ENCODE results near the gene BACE1. TPM values are rescaled to one million over a fixed set of nuclear protein-coding genes. Genes with fewer than 3 reads are reported as not detected.

The BACE1 gene
- total RNA-seq, 2 donors from 2014 or later = 0.16 to 0.17 TPM

DNA sequence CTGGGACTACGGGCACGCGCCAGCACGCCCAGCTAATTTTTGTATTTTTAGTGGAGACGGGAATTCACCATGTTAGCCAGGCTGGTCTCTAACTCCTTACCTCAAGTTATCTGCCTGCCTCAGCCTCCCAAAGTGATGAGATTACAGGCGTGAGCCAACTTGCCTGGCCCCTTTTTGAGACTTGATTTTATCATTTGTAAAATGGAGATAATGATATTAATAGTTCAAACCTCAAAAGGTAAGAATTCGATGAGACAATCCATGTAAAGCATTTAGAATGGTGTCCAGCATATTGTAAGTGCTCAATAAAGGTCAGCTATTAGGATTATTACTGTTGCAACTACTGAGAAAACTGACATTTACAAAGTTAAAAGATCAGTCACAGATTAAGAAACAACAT, 2.7 kb upstream of the BACE1 start:
- H3K36me3 Mint-ChIP-seq (ENCODE audit: low read depth) = no peaks in the 10 kb centered on the region
- H3K4me1 Mint-ChIP-seq = peaks cover 5% of the 10 kb centered on the region
- peaks cover 6% of the 10 kb centered on the region for H3K27me3 Mint-ChIP-seq
- no peak for ATAC-seq (replicated peaks)
- no peak overlapping the region for H3K4me3 Mint-ChIP-seq
- no peak overlapping the region for H3K27ac Mint-ChIP-seq
- H3K9me3 Mint-ChIP-seq = no peaks in the 10 kb centered on the region

DNA sequence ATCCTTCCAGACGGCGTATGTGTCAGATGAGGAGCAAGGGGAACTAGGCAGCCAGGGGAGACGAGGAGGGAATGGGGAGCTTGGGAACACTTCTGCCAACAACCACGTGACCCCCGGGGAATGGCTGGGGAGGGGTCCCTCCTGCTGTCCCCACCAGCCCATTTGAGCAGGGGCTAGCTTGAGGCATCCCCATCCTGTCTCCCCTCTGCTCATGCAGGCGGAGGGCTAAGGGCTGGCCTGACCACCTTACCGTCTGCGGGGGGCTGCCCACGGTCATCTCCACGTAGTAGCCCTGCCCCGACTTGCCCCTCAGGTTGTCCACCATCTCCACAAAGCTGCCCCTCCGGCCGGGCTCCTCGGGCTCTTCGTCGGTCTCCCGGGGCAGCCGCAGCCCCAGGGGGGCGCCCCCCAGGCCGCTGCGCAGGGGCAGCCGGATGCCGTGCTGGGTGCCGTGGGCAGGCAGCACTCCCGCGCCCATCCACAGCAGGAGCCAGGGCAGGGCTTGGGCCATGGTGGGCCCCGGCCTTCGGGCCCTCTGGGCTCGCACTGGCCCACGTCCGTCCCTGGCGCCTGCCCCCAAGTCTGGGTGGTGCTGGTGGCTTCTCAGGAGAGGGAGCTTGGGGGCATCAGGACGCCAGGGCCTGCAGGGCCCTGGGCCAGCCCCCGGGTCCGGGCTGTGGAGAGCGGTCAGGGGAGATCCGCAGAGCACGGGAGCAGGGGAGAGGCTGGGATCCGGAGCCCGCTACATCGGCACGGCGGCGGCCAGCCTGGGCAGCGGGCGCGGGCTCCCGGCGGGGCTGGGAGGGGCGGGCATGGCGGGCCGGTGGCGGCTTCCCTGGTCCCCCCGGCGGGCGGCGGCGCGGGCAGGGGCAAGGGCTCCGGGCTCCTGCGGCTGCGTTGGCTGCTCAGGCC, 515 bp downstream of the BACE1 start:
- H3K9me3 Mint-ChIP-seq = no peaks in the 10 kb centered on the region
- H3K27me3 Mint-ChIP-seq = peaks cover 6% of the 10 kb centered on the region

DNA sequence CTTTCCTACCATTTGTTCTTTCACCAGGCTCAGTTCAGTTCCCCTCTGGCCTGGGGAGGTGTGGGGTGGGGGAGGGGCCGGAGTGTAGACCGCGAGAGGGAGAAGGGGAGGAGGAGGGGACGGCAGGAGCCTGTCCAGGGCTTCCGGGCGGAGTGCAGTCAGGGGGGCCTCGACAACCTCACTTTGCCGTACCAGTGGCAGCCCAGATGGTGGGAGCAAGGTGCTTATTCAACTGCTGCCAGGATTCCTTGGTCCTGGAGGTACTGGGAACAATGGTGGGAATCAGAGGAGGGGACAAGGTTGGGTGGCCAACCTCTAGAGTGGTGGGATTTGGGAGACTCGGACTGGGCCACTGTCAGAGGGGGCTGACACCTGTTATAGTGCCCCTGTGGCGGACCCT, 1.2 kb downstream of the BACE1 start:
- no peaks in the 10 kb centered on the region for H3K9me3 Mint-ChIP-seq
- peaks cover 5% of the 10 kb centered on the region for H3K4me1 Mint-ChIP-seq
- peaks cover 6% of the 10 kb centered on the region for H3K27me3 Mint-ChIP-seq
- no peak for ATAC-seq (replicated peaks)
- peak overlapping the region; percentile 64 for H3K4me3 Mint-ChIP-seq
- H3K27ac Mint-ChIP-seq = no peak overlapping the region
- no peaks in the 10 kb centered on the region for H3K36me3 Mint-ChIP-seq (ENCODE audit: low read depth)

More for the DNA sequence above, 515 bp downstream of the BACE1 start:
- Mint-ChIP-seq H3K27ac (no peak overlapping the region), H3K36me3 (ENCODE audit: low read depth) (no peaks in the 10 kb centered on the region), H3K4me1 (peaks cover 5% of the 10 kb centered on the region), H3K4me3 (peak overlapping the region; percentile 64)
- ATAC-seq (replicated peaks) = peak; percentile 77

DNA sequence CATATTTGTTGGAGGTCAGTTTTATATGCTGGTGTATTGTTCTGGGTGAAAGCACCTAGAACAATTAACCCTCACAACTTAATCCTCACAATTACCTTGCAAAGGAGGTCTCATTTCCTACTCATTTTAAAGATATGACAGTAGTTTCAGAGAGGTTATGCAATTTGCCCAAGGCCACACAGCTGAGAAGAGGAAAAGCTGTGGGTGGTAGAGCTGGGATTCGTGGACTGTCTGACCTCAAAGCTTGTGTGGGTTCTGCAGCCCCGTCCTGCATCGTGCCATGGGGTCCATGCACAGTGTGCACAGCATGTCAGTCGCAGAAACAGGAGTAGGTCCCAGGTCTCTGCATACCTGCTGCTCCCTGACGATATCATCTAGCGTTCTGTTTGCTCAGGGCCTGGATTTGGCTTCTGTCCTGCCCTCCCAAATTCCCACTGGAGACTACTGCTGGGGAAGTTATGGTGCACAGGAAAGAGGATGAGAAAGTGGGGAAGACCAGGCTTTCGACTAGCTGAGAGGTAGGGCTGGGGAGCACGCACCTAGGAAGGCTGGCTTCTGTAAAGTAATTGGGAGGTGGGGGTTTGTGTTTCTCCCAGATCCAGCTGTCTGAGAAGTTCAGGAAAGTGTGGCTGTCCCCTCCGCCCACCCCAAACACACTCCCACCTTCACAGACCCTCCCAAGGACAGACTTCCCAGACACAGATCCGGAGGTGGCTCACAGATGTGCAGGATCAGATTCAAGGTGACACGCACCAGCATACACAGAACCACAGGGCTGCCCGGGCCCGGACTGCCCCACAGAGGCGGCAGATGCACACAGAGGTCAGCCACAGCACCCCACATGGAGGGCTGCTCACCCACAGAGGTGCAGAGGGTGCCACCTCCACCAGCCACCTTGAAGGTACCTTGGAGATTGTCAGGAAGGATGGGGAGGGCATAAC, 2.0 kb downstream of the BACE1 start:
- Mint-ChIP-seq H3K27ac (no peak overlapping the region), H3K4me1 (peaks cover 5% of the 10 kb centered on the region), H3K4me3 (peak overlapping the region; percentile 64), H3K9me3 (no peaks in the 10 kb centered on the region), H3K36me3 (ENCODE audit: low read depth) (no peaks in the 10 kb centered on the region), H3K27me3 (peaks cover 6% of the 10 kb centered on the region)
- ATAC-seq (replicated peaks) = no peak

DNA sequence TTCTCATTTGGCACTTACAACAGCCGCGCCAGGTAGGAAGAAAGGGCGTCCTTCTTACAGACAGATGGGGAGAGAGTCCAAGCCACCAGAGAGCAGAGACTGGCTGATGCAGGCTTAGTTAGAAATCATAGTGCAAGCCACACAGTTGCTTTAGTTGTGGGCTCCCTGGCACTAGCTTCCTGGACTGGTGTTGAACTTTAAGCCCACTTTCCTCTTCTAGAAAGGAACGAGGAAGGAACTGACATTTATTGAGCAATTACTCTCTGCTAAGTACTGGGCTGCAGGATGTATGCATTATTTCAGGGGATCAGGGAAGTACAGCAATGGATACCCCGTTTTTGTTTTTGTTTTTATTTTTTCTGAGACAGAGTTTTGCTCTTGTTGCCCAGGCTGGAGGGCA, 3.0 kb downstream of the BACE1 start:
- no peaks in the 10 kb centered on the region for H3K36me3 Mint-ChIP-seq (ENCODE audit: low read depth)
- no peak overlapping the region for H3K27ac Mint-ChIP-seq
- ATAC-seq (replicated peaks) = no peak
- H3K4me3 Mint-ChIP-seq = no peak overlapping the region
- H3K27me3 Mint-ChIP-seq = peaks cover 6% of the 10 kb centered on the region
- H3K4me1 Mint-ChIP-seq = peaks cover 5% of the 10 kb centered on the region
- H3K9me3 Mint-ChIP-seq = no peaks in the 10 kb centered on the region

DNA sequence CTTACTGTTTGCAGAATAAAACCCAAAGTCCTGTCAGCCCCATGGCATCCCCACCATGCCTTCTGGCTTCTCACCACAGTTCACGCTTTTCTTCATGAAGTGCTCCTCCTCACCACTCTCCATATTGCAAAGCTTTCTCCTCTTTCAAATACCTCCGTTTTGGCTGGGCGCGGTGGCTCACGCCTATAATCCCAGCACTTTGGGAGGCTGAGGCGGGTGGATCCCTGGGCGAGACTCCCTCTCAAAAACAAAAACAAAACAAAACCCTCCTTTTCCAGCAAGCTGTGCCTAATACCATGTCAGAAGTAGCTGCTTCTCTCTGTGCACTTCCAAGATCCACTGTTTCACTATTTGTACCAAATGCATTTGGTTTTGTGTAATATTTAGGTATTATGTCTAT, 6.7 kb downstream of the BACE1 start:
- no peaks in the 10 kb centered on the region for H3K9me3 Mint-ChIP-seq
- H3K27me3 Mint-ChIP-seq = no peaks in the 10 kb centered on the region
- H3K4me1 Mint-ChIP-seq = no peaks in the 10 kb centered on the region
- no peak for ATAC-seq (replicated peaks)
- no peaks in the 10 kb centered on the region for H3K36me3 Mint-ChIP-seq (ENCODE audit: low read depth)
- no peak overlapping the region for H3K4me3 Mint-ChIP-seq
- H3K27ac Mint-ChIP-seq = no peak overlapping the region

DNA sequence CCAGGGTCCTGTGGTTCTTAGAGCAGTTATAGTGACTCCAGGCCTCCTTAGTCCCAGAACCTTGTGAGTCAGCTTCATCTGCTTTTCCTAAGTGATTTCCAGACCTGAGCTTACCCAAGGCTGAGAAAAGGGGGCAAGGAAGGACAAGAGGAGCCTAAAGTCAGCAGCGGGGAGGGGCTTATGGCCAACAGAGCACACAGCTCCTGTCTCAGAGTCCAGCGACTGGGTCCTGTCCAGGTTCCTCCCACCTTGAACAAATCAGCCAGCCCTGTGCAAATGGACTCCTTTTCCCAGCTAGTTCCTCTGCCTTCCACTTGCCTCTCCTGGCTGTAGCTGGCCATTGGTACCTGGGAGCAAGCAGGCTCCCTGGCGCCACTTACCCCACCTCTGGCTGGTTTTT, 10.9 kb downstream of the BACE1 start:
- no peak overlapping the region for H3K27ac Mint-ChIP-seq
- H3K4me1 Mint-ChIP-seq = peaks cover 5% of the 10 kb centered on the region
- H3K27me3 Mint-ChIP-seq = no peaks in the 10 kb centered on the region
- no peak overlapping the region for H3K4me3 Mint-ChIP-seq
- no peaks in the 10 kb centered on the region for H3K9me3 Mint-ChIP-seq
- H3K36me3 Mint-ChIP-seq (ENCODE audit: low read depth) = no peaks in the 10 kb centered on the region
- no peak for ATAC-seq (replicated peaks)

DNA sequence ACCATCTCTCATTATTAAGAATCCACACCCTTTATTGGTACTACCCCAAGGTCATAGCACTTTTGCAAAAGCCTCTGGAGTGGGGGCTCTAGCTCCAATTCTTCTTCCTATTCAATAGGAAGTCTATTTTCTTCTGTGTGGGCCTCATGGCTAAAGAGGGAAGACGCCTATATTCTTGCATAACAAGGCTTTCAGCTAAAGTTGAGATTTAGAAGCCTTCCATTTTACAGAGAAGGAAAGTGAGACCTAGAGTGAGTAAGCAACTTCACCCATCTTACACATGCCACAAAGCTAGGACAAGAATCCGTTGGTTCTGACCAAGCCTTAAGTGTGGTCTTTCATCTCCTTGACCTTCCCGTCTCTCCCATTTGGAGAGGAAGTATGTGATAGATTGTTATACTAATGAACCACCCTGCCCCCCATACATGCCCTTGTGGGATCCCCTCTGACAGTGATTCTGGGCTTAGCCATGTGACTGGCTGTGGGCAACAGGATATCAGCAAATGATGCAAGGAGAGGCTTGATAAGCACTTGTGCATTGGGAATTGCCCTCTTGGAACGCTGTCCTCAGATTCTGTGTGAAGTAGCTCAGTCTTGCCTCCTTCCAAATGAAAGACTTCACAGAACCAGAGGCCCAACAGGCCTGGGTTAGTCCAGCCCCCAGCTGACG, 12.3 kb downstream of the BACE1 start:
- Mint-ChIP-seq H3K27me3 (no peaks in the 10 kb centered on the region), H3K4me1 (peaks cover 5% of the 10 kb centered on the region), H3K36me3 (ENCODE audit: low read depth) (no peaks in the 10 kb centered on the region), H3K4me3 (no peak overlapping the region), H3K9me3 (no peaks in the 10 kb centered on the region), H3K27ac (no peak overlapping the region)
- no peak for ATAC-seq (replicated peaks)

DNA sequence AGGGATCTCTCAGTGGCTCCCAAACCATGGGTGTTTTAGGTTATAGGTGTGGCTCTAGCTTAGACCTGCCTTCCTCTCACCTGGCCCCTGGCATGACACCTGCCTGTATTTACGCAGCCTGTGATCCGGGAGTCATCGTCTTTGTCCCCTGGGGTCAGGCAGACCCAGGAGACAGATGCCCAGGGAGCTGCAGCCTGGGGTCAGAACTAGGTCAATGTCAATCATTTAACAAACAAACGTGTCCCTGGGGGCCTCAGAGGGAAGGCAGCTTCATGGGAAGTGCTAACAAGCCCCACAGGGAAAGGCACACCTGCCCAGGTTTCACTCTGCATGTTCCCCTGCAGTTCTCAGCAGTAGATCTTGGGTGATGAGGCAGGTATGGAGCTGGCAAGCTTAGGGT, 13.0 kb downstream of the BACE1 start:
- no peak overlapping the region for H3K4me3 Mint-ChIP-seq
- H3K27ac Mint-ChIP-seq = no peak overlapping the region
- no peak for ATAC-seq (replicated peaks)
- H3K36me3 Mint-ChIP-seq (ENCODE audit: low read depth) = no peaks in the 10 kb centered on the region
- H3K27me3 Mint-ChIP-seq = no peaks in the 10 kb centered on the region
- peaks cover 5% of the 10 kb centered on the region for H3K4me1 Mint-ChIP-seq
- H3K9me3 Mint-ChIP-seq = no peaks in the 10 kb centered on the region

DNA sequence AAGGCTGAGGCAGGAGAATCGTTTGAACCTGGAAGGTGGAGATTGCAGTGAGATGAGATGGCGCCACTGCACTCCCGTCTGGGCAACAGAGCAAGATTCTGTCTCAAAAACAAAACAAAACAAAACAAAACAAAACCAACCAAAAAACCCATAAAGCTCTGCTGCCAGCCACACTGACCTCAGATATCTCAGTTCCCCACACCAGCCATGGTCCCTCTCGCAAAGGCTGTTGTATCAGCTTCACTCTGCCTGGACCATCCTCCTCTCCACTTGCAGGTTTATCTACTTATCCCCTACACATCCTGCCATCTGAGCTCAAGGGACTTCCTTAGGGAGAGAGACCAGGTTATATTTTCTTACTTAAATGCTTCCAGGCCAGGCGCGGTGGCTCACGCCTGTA, 13.8 kb downstream of the BACE1 start:
- Mint-ChIP-seq H3K36me3 (ENCODE audit: low read depth) (no peaks in the 10 kb centered on the region), H3K4me3 (no peak overlapping the region), H3K27me3 (no peaks in the 10 kb centered on the region), H3K9me3 (no peaks in the 10 kb centered on the region), H3K4me1 (peaks cover 5% of the 10 kb centered on the region), H3K27ac (no peak overlapping the region)
- ATAC-seq (replicated peaks) = no peak

DNA sequence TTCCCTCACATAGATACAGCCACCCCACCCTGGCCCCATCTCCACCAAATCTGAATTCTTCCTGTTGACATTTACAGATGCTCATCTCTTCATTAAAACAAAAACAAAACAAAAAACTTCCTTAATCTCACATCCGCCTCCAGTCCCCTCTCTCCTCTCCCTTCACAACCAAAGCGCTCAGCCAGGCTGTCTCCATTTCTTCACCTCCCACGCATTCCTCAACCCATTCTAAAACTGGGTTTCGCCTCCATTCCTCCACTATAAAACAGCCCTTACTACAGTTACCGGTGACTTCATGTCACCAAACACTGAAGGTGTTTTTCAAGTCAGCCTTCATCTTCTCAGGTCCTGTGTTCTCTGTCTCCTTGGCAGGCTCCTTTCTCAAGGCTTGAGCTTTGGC, 15.3 kb downstream of the BACE1 start:
- no peaks in the 10 kb centered on the region for H3K36me3 Mint-ChIP-seq (ENCODE audit: low read depth)
- no peaks in the 10 kb centered on the region for H3K9me3 Mint-ChIP-seq
- no peak overlapping the region for H3K4me3 Mint-ChIP-seq
- peaks cover 5% of the 10 kb centered on the region for H3K4me1 Mint-ChIP-seq
- no peak for ATAC-seq (replicated peaks)
- peak overlapping the region; percentile 9 for H3K27ac Mint-ChIP-seq
- H3K27me3 Mint-ChIP-seq = no peaks in the 10 kb centered on the region

DNA sequence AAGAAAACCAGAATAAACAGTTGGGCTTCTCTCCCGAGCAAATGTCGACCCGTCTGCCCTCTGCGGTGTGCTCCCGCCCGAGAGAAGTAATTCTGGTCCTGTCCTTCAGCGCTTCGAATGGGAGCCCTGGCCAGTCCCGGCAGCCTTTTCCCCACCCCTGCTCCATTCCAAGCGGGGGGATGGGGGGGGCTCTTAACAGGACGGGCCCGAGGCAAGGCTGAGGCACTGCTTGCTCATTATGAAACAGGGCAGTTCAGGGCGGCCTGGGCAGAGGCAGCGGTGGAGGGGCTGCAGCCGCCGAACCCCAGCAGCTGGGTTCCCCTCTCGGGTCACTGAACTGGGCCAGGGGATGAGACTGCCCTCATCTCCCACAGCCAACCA, 15.8 kb downstream of the BACE1 start:
- H3K27me3 Mint-ChIP-seq = no peaks in the 10 kb centered on the region
- no peaks in the 10 kb centered on the region for H3K36me3 Mint-ChIP-seq (ENCODE audit: low read depth)
- no peaks in the 10 kb centered on the region for H3K9me3 Mint-ChIP-seq
- H3K4me1 Mint-ChIP-seq = peaks cover 5% of the 10 kb centered on the region
- ATAC-seq (replicated peaks) = no peak
- H3K27ac Mint-ChIP-seq = no peak overlapping the region
- no peak overlapping the region for H3K4me3 Mint-ChIP-seq

DNA sequence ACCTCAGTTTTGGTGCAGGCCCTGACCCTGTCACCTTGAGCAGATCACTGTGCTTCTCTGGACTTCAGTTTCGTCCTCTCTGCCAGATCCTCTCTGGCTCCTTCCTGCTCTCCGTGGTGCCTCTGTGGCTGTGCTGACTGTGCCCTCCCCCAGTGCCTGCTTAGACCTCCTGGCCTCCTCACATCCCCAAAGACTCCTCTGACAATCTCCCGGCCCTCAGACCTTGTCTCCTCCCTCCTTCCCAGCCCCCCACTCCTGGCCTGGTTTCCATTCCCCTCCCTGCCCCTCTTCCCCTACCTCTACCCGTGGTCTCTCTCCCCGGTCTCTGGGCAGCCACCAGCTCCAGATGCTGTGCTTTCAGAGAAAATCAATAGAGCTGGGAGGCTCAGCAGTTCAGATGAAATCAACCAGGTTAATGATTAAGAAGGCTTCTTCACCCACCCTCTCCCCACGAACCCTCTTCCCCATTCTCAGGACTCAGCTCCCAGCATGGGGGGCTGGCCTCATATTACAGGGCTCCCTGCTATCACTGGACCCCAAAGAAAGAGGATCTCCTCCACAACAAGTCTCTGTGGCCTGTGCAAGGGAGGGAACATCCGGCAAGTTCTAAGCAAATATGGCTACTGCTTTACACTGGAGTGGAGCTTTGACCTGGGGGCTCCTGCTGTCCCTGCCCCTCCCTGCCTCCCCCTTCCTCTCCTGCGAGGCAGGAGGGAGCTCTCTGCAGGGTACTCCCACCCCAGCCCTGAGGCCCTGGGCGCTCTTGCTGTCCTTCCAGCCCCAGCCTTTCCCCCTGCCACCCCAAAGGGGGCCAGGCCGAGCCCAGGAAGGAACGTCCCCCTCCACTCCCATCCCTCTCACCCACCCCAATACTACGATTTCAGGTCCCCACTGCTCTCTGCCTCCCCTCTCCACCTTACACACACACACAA, 16.4 kb downstream of the BACE1 start:
- H3K27me3 Mint-ChIP-seq = no peaks in the 10 kb centered on the region
- ATAC-seq (replicated peaks) = no peak

More for the DNA sequence above, 16.4 kb downstream of the BACE1 start:
- peaks cover 5% of the 10 kb centered on the region for H3K4me1 Mint-ChIP-seq
- no peak overlapping the region for H3K4me3 Mint-ChIP-seq
- peak overlapping the region; percentile 80 for H3K27ac Mint-ChIP-seq
- no peaks in the 10 kb centered on the region for H3K36me3 Mint-ChIP-seq (ENCODE audit: low read depth)
- no peaks in the 10 kb centered on the region for H3K9me3 Mint-ChIP-seq

Data from activated T-helper 17 cell treated with anti-CD3 and anti-CD28 coated beads, Interleukin-2, amount 50 U/mL, for 72 hours (primary cell).